Adrenal gland (tissue), 5 donors: ENCODE results near the gene MKNK2.

ENCODE experiments used
- POLR2A ChIP-seq, 2 donors: fragments of 450-650 bp; IDR thresholded peaks; one replicate each; pipeline ENCODE4 v1.6.1; 2017; ENCODE audit warnings: antibody characterized with exemption in 2 of 2, mild to moderate bottlenecking in 2 of 2, moderate library complexity in 1 of 2
- TF ChIP-seq, protein P1 (sequence below), 6 experiments: fragments of 450-650 bp in 4 of 6; fragments of 200-600 bp in 2 of 6; sonication (generic) in 1 of 6; IDR thresholded peaks; 1 replicate in 5 of 6; 2 replicates in 1 of 6; pipeline versions ENCODE4 v1.5.1 to v1.8.0; 2016 to 2021; ENCODE audit warnings: antibody characterized with exemption in 6 of 6, mild to moderate bottlenecking in 2 of 6, moderate library complexity in 1 of 6
- donor health status: DM: no; HTN: no; CAD: no.

DNA sequence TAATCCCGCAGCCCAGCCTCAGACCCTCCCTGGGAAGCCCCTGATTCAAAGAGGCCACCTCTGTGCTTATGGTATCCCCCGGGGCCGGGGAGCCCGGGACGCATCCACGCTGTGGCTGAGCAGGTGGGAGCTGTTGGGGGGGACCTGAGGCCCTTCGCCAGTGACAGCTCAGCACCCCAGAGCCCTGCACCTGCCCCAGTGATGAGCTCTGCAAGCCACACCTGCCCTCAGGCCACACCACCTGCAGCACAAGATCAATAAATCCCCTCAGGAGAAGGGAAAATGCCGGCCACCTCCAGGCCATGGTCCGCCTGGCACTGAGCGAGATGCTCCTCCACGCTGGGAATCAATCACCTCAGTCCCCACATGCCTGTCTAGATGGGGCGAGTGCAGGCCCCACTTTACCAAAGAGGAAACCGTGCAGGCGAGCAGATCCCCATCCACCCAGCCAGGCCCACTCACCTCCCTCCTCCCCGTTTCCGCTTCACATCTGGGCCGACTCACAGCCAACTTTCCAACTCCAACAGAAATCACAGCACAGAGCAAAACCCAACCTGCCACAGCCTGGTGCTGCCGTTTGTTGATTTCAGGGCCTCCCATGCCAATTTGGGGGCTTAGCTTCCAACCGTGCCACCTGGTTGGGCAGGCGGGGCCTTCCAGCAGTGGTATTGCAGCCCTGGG, 32.3 kb upstream of the MKNK2 start:
- TF ChIP-seq, protein P1, sequence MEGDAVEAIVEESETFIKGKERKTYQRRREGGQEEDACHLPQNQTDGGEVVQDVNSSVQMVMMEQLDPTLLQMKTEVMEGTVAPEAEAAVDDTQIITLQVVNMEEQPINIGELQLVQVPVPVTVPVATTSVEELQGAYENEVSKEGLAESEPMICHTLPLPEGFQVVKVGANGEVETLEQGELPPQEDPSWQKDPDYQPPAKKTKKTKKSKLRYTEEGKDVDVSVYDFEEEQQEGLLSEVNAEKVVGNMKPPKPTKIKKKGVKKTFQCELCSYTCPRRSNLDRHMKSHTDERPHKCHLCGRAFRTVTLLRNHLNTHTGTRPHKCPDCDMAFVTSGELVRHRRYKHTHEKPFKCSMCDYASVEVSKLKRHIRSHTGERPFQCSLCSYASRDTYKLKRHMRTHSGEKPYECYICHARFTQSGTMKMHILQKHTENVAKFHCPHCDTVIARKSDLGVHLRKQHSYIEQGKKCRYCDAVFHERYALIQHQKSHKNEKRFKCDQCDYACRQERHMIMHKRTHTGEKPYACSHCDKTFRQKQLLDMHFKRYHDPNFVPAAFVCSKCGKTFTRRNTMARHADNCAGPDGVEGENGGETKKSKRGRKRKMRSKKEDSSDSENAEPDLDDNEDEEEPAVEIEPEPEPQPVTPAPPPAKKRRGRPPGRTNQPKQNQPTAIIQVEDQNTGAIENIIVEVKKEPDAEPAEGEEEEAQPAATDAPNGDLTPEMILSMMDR (IDR thresholded peaks at IDR 0.05) = no peak
- no peak for TF ChIP-seq POLR2A (IDR thresholded peaks at IDR 0.05)
